Right lobe of liver (tissue), 4 donors: ENCODE measurements around the gene PPP6R3.

Source experiments
- CTCF ChIP-seq, 4 donors: fragments of 200-600 bp in 3 of 4; fragments of 450-650 bp in 1 of 4; IDR thresholded peaks; one replicate each; pipeline versions ENCODE4 v1.5.1 to v1.8.0; 2016 to 2022; ENCODE audit warnings: antibody characterized with exemption in 4 of 4, mild to moderate bottlenecking in 2 of 4
- POLR2A ChIP-seq: fragments of 450-650 bp; IDR thresholded peaks from one replicate; pipeline ENCODE4 v1.6.1; 2017; ENCODE audit warnings: antibody characterized with exemption, mild to moderate bottlenecking
- donor health status: DM: no; HTN: no; CAD: no.
- donor health status: DM: no; HTN: no; CAD: no.
- donor health status: DM: no; HTN: yes; CAD: no.

- TF ChIP-seq CTCF (IDR thresholded peaks at IDR 0.05) (no peak), POLR2A (no peak)
These were observed 53.5 kb downstream of the PPP6R3 start for GRCh38 chr11:68513930-68514487.
